ENCODE data around the gene C1orf35.

The C1orf35 gene

DNA sequence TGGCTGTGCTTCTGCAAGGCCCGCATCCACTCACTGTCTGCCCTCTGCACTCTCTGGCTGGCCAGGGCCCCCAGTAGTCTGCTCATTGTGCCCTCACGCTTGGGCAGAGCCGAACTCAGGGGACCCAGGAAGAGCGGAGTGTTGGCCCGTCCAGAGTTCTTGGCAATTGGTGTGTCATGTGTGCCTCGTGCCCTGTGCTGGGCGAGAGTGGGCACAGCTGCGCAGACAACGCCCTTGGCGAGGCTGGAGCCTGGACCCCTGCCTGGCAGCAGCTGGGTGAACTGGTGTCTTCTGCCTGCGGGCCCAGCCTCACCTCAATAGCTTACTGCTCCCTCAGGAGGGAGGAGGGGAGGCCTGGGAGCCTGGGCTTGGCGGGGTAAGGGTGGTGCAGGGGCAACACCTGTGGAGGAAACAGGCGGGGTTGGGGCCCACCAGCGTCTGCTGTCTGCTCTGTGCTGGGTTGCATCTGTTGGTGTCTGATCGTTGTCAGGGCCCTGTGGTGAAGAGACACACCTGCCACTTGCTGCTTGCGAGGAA lies 39.1 kb upstream of the C1orf35 start:
- TF ChIP-seq ZBTB7A (IDR thresholded peaks at IDR 0.05; ENCODE audit: low read depth), result no peak
- no peak for TF ChIP-seq FOXM1 (IDR thresholded peaks at IDR 0.05; ENCODE audit: borderline replicate concordance, low read depth)
- TF ChIP-seq, protein P1, sequence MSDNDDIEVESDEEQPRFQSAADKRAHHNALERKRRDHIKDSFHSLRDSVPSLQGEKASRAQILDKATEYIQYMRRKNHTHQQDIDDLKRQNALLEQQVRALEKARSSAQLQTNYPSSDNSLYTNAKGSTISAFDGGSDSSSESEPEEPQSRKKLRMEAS (IDR thresholded peaks at IDR 0.05), result no peak
- no peak for TF ChIP-seq CREB1 (IDR thresholded peaks at IDR 0.05; ENCODE audit: low read depth)
- no peak for TF ChIP-seq RAD21 (IDR thresholded peaks at IDR 0.05; ENCODE audit: low read depth)
- TF ChIP-seq EP300 (IDR thresholded peaks at IDR 0.05; ENCODE audit: borderline replicate concordance), result no peak
- no peak for TF ChIP-seq TCF12 (IDR thresholded peaks at IDR 0.05; ENCODE audit: low read depth)
- no peak for TF ChIP-seq CEBPB (IDR thresholded peaks at IDR 0.05)
- TF ChIP-seq NFIC (IDR thresholded peaks at IDR 0.05), result no peak
- no peak for TF ChIP-seq TEAD4 (IDR thresholded peaks at IDR 0.05)
- TF ChIP-seq, protein P2, sequence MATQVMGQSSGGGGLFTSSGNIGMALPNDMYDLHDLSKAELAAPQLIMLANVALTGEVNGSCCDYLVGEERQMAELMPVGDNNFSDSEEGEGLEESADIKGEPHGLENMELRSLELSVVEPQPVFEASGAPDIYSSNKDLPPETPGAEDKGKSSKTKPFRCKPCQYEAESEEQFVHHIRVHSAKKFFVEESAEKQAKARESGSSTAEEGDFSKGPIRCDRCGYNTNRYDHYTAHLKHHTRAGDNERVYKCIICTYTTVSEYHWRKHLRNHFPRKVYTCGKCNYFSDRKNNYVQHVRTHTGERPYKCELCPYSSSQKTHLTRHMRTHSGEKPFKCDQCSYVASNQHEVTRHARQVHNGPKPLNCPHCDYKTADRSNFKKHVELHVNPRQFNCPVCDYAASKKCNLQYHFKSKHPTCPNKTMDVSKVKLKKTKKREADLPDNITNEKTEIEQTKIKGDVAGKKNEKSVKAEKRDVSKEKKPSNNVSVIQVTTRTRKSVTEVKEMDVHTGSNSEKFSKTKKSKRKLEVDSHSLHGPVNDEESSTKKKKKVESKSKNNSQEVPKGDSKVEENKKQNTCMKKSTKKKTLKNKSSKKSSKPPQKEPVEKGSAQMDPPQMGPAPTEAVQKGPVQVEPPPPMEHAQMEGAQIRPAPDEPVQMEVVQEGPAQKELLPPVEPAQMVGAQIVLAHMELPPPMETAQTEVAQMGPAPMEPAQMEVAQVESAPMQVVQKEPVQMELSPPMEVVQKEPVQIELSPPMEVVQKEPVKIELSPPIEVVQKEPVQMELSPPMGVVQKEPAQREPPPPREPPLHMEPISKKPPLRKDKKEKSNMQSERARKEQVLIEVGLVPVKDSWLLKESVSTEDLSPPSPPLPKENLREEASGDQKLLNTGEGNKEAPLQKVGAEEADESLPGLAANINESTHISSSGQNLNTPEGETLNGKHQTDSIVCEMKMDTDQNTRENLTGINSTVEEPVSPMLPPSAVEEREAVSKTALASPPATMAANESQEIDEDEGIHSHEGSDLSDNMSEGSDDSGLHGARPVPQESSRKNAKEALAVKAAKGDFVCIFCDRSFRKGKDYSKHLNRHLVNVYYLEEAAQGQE (IDR thresholded peaks at IDR 0.05; ENCODE audit: low read depth), result no peak
- TF ChIP-seq, protein P3, sequence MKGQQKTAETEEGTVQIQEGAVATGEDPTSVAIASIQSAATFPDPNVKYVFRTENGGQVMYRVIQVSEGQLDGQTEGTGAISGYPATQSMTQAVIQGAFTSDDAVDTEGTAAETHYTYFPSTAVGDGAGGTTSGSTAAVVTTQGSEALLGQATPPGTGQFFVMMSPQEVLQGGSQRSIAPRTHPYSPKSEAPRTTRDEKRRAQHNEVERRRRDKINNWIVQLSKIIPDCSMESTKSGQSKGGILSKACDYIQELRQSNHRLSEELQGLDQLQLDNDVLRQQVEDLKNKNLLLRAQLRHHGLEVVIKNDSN (IDR thresholded peaks at IDR 0.05), result no peak
- no peak for TF ChIP-seq YY1 (IDR thresholded peaks at IDR 0.05; ENCODE audit: low read depth)
- no peak for TF ChIP-seq EGR1 (IDR thresholded peaks at IDR 0.05)
- TF ChIP-seq TAF1 (IDR thresholded peaks at IDR 0.05; ENCODE audit: low read depth), result no peak

DNA sequence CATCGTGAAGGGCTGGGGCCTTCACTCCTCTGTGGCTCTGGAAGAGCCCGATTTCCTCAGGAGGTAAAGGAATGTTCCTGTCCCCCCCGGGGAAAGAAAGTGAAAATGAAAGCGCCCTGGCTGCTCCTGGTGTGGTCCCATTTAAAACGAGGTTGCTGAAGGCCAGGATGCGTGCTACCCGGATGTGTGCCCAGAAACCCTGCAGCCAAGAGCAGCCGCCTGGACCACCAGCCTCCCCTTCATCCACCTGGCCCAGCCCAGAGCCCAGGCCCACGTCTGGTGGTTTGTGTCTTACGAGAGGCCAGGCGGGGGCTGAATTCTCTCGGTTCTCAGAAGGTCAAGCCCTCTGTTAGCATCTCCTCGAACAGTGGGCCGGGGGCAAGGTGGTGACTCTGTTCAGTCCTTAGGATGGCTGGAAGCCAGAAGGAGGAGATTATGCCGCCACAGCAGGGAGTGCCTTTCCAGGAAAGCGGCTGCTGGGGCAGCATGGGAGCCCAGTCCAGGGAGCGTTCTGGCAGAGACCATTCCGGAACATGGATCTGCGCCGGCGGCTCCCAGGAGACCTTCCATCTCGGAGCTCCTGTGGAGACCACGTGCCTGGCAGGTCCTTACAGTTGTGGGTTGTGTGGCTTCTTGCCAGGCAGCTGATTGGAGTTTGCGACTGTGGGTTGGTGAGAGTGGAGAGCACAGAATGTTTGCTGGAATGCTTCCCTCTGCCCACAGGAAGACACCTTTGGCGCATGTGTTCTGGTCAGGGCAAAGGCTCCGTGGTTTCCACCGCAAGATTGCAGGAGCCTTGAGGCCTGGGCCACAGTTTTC lies 38.3 kb upstream of the C1orf35 start:
- TF ChIP-seq CEBPB (IDR thresholded peaks at IDR 0.05) (no peak), ZBTB7A (IDR thresholded peaks at IDR 0.05; ENCODE audit: low read depth) (no peak)
- TF ChIP-seq, protein P3 (IDR thresholded peaks at IDR 0.05), result no peak

DNA sequence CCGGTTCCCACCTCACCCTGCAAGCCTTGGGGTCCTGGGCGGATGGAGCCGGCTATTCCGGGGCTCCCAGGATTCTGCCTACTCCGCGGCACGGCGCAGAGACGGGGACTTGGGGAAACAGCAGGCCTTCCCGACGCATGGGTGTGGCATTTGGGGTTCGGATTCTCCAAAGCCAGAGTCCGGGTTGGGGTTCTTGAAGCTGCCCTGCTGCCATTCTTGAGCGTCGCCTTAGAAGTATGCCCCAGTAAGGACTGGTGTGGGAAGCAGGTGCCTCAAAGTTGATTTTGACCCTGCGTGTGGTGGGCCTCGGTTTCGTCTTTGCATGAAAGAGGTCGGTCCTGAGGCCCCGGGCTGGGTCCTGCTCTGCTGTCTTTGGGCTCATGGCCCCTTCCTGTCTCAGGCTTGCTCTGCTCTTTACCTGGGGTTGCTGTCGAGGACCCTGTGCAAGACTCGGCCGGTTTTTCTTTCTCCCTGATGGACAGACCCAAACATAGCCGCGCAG lies 37.6 kb upstream of the C1orf35 start:
- TF ChIP-seq, protein P1 (IDR thresholded peaks at IDR 0.05), result no peak
- TF ChIP-seq, protein P3 (IDR thresholded peaks at IDR 0.05), result no peak
- TF ChIP-seq, protein P2 (IDR thresholded peaks at IDR 0.05; ENCODE audit: low read depth), result no peak
- TF ChIP-seq TEAD4 (IDR thresholded peaks at IDR 0.05), result no peak
- no peak for TF ChIP-seq CREB1 (IDR thresholded peaks at IDR 0.05; ENCODE audit: low read depth)
- no peak for TF ChIP-seq TCF12 (IDR thresholded peaks at IDR 0.05; ENCODE audit: low read depth)
- no peak for TF ChIP-seq YY1 (IDR thresholded peaks at IDR 0.05; ENCODE audit: low read depth)
- no peak for TF ChIP-seq RAD21 (IDR thresholded peaks at IDR 0.05; ENCODE audit: low read depth)
- no peak for TF ChIP-seq CEBPB (IDR thresholded peaks at IDR 0.05)
- TF ChIP-seq NFIC (IDR thresholded peaks at IDR 0.05), result no peak

DNA sequence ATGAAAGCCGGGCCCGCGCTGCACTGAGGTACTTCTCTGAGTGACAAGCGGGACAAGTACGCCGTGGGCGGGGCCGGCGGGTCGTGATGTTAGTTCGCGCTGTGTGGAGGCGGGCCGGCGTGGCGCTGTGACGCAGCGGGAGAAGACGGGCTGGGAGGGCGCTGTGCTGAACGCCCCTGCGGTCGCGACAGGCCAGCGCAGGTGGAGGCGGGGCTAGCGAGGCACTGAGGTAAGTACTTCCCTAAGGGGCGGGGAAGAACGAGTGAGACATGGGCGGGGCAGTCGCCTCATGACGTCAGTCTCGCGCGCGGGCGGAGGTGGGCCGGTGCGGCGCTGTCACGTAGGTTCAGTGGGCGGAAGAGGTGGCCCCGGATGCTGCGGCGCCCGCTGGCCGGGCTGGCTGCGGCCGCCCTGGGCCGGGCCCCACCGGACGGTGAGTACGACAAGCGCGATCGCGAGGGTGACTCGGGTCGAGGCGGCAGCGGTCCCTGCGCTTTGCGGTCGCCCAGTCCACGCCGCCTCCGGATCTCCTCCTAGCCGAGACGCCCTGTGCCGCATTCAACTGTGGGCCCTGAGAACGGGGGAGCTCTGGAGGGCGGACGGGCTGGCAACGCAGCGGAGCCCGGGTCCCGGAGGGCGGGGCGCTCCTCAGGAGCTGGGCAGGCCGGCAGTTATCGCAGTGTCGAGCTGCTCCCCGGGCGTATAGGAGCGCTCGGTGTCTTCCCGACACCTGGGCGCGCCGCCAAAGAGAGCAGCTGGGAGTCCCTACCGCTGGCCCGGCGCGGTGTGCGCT lies 37.0 kb upstream of the C1orf35 start, which contains the start of gene GUK1:
TSS of gene GUK1 (plus strand) at position 349 of the 793 bp plus-strand sequence. CDS start at position 373, 24 bp downstream.
- TF ChIP-seq EP300 (IDR thresholded peaks at IDR 0.05; ENCODE audit: borderline replicate concordance) (no peak), CREB1 (IDR thresholded peaks at IDR 0.05; ENCODE audit: low read depth) (peak; percentile 91), EGR1 (IDR thresholded peaks at IDR 0.05) (peak; percentile 74), RAD21 (IDR thresholded peaks at IDR 0.05; ENCODE audit: low read depth) (0 out of 2 replicates have a peak, but pooled peaks have one; percentile 3), TAF1 (IDR thresholded peaks at IDR 0.05; ENCODE audit: low read depth) (no peak; the same call in 1 of the 2 replicates), TCF12 (IDR thresholded peaks at IDR 0.05; ENCODE audit: low read depth) (no peak; the same call in 1 of the 2 replicates), YY1 (IDR thresholded peaks at IDR 0.05; ENCODE audit: low read depth) (no peak)
- TF ChIP-seq, protein P1 (IDR thresholded peaks at IDR 0.05), result peak; percentile 52
- TF ChIP-seq, protein P2 (IDR thresholded peaks at IDR 0.05; ENCODE audit: low read depth), result no peak
- TF ChIP-seq, protein P3 (IDR thresholded peaks at IDR 0.05), result no peak

Measured in Ishikawa (cell line).